ENCODE data around the gene CFAP73.
"Not testable (repeated sequence)": the region's sequence is repeated elsewhere in the genome, so short reads cannot be mapped to it uniquely, and the experiment has no call there.

The CFAP73 gene

DNA sequence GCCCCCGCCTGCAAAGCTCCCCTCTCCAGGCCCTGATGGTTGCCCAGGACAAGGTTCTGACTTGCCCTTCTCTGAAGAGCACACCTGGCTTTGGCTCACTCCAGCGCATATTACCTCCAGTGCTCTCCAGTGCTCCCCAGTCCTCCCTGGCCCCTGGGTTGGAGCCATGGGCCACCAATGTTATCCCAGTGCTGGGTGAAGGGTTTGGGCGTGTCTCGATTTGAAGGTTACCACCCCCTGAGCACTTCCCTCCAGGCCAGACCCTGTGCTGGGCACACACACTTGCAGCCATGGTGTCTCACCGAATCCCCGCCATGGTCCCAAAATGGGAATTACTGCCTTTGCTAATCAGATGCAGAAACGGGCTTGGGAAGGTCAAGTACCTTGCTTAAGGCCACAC is 47.1 kb downstream of the CFAP73 start:
- DNase-seq, result no peak

DNA sequence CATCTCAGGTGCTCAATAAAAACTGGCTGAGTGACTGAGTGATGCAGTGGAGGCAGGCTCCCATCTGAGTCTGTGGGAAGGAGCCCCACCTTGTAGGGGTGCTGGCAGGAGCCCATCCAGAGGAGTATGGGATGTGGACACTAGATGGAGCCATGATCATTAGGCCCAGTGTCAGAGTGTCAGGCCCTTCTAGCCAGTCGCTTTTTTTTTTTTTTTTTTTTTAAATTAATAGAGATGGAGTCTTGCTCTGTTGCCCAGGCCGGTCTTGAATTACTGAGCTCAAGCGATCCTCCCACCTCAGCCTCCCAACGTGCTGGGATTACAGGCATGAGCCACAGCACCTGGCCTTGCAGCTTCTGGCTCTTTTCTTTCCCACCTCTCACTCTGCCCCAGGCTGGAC is 47.5 kb downstream of the CFAP73 start:
- DNase-seq, result peak; percentile 68

DNA sequence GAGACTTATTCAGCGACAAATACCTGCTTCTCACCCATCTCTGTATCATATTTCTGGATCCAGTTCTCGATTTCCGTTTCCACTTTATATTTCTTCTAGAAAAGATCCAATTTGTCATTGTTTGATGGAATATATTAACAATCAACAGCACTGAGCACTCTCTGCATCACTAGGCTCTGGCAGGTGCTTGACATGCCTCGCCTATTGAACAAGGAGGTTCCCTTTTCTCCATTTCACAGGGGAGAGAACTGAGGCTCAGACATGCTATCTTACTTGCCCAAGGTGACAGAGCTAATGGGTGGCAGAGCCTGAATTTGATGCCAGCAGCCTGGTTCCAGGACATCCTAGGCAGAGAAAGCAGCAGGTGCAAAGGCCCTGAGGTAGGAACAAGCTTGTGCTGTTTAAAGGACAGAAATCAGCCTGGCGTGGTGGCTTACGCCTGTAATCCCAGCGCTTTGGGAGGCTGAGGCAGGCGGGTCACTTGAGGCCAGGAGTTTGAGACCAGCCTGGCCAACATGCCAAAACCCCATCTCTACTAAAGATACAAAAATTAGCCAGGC is 48.1 kb downstream of the CFAP73 start:
- no peak for DNase-seq

DNA sequence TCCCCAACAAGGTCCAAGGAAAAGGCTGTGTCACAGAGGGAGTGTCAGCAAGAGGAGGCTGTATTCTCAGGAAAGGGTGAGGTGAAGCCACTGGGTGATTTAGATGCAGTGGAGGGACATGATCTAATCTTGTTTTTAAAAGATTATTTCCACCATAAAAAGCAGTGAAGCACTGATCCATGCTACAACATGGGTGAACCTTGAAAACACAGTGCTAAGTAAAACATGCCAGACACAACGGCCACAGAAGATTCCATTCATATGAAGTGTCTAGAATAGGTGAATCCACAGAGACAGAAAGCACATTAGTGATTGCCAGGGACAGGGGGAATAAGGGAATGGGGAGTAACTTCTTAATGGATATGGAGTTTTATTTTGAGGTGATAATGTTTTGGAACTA is 48.8 kb downstream of the CFAP73 start:
- DNase-seq, result no peak

DNA sequence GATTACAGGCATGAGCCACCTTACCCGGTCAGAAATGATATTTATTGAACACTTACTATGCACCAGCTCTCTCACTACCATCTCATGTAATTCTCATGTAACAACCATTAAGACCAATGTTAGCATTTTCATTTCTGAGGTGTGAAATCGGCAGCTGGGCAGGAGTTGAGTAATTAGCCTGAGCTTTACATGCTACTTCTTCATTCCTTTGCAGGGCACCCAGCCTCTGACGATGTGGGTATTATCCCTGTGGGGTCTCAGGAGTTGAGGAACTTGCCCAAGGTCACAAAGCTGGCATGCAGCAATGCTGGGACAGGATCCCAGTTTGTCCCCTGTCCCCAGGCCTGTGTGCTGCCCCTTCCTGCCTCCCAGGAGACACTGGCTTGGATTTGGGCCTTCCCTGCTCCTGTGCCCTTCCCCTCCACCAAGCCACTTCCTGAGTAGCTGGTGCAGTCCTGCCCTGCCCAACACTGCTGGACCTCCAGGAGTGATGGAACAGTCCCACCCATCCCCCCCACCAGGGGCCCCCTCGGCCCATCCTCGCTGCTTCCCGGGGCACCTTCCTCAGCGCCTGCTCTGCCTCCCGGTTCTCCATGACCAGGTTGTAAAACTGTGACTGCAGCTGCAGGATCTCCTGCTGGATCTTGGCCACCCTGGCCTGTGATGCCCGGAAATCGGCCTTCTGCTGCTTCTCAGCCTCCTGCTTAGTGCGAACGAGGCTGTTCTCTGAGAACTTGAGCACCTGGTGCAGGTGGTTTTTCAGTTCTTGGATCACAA is 50.7 kb downstream of the CFAP73 start:
- DNase-seq, result no peak

DNA sequence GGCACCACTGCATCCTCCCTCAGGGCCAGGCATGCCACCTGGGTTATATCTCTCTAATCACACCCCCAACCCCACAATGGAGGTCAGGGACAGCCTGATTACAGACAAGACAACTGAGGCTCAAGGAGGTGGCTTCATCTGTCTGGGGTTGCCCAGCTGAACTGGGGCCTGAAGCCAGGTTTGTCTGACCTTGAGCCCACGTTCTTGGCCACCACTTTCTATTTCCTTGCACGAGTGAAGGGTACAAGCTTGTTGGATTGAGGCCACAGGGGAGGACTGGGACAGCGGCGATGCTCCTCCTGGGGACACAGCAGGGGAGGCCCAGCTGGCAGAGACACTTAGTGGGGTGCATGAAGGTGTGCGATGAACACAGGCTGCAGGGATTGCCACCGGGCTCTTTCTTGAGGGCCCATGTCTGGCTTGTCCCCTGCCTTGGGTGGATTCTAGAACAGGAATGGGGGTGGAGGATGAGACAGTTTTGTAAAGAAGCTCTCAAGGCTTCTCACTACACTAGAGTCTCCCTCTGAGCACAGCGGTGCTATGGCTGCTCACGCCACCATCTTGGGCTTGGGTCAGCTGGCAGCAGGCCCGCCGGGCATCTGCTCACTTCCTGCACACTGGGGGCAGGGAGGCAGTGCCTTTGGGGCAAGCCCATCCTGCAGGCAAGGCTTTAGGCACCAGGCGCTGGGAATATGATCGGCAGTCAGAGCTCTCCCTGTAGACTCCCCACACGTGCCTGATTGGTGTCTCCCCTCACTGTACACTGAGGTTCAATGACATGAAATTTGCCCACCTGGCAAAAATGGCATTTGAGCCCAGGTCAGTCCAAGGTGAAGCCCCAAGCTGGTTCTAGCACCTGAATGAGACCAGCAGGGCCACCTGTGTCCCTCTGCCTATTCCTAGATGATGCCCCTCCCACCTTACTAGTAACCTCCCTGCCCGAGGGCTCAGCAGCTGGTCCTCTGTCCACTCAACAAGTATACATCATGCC is 52.0 kb downstream of the CFAP73 start:
- DNase-seq, result no peak

DNA sequence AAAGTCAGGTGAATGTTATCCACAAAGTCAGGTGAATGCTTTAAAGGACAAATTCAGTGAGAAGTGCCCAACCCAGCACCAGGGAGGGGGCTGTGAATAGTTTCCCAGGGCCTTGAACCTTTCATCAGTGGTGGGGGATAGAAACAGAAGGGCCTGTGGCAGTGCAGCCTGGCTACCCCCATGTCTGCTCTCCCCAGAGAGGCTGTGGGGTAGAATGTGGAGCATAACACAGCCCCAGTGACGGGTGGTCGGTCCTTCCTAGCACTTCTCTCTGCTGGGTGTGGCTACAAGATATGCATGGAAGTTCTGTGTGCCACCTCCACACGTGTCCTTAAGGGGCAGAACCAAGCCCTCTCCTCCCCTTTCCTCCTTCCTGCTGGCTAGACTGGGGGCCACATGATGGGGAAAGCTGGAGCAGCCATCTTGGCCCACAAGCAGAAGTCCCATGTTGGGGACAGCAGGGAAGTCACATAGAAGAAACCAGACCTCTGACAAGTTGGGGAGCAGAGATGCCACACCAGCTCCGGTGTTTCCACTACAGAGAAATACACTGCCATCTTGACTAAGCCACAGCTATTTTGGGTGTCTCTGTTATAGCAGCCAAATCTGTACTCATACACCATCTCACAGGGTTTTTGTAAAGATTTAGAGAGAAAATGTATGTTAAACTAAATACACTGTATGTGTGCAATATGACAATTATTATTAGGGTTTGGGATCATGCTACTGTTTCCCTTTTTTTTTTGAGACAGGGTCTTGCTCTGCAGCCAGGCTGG is 53.0 kb downstream of the CFAP73 start:
- no peak for DNase-seq

DNA sequence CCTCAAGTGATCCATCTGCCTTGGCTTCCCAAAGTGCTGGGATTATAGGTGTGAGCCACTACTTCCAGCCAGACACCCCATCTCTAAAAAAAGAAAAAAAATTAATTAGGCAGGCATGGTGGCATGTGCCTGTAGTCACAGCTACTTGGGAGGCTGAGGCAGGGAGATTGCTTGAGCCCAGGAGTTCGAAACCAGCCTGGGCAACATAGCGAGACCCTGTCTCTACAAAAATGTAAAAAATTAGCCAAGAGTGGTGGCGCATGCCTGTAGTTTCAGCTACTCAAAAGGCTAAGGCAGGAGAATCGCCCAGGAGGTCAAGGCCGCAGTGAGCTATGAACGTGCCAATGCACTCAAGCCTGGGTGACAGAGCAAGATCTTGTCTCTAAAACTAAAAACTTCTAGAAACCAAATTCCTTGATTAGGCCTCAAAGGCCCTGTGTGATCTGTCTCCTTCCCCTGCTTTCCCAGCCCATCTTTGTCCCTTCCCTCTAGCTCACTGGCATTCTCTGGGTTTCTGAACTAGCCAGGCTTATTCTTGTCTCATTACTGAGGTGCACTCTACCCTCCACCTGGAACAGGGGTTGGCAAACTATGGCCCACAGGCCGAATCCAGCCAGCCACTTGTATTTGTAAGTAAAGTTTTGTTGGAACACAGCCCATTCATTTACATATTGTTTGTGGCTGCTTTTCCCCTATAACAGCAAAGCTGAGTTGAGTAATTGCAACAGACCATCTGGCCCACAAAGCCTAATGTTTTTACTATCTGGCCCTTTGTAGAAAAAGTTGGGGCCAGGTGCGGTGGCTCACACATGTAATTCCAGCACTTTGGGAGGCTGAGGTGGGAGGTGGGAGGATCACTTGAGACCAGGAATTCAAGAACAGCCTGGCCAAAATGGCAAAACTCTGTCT is 54.6 kb downstream of the CFAP73 start:
- DNase-seq, result no peak

DNA sequence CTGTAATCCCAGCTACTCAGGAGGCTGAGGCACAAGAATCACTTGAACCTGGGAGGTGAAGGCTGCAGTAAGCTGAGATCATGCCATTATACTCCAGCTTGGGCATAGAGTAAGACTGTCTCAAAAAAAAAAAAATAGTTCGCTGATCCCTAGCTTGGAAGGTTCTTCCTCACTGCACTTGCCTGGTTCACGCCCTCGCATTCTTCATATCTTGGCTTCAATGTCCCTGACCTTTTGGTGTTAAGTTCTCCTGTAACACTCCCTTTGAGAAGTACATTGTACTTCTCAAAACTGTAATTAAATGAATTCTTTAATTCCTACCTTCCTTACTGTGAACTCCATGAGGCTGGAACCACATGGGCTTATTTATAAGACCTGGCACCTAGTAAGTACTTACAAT is 55.3 kb downstream of the CFAP73 start:
- no peak for DNase-seq

DNA sequence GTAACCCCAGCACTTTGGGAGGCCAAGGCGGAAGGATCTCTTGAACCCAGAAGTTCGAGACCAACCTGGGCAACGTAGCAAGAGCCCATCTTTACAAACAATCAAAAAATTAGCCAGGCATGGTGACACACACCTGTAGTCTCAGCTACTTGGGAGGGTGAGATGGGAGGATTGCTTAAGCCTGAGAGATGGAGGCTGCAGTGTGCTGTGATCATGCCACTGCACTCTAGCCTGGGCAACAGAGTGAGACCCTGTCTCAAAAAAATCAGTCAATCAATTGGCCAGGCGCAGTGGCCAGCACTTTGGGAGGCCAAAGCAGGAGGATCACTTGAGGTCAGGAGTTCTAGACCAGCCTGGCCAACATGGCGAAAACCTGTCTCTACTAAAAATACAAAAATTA is 57.3 kb downstream of the CFAP73 start:
- not testable (repeated sequence) for DNase-seq

DNA sequence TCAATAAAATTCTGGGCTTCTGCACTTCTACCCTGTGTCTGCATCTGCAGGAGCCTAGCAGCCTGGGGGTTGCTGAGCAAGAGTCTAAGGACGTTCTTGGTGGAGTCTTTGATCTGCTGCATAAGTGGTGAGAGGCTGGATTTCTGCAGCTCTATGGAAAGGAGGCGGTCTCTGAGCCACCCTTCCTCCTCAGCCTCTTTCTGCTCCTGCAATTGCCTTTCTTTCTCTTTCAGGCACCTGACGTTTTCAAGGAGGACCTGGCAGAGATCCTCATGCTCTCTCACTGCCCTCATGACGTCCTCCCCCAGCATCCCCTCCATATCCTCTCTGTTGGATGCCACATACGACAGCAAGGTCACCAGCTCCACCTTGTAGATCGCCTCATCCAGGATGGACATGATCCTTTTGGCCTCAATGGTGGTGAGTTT is 58.1 kb downstream of the CFAP73 start:
- DNase-seq, result peak; percentile 29

DNA sequence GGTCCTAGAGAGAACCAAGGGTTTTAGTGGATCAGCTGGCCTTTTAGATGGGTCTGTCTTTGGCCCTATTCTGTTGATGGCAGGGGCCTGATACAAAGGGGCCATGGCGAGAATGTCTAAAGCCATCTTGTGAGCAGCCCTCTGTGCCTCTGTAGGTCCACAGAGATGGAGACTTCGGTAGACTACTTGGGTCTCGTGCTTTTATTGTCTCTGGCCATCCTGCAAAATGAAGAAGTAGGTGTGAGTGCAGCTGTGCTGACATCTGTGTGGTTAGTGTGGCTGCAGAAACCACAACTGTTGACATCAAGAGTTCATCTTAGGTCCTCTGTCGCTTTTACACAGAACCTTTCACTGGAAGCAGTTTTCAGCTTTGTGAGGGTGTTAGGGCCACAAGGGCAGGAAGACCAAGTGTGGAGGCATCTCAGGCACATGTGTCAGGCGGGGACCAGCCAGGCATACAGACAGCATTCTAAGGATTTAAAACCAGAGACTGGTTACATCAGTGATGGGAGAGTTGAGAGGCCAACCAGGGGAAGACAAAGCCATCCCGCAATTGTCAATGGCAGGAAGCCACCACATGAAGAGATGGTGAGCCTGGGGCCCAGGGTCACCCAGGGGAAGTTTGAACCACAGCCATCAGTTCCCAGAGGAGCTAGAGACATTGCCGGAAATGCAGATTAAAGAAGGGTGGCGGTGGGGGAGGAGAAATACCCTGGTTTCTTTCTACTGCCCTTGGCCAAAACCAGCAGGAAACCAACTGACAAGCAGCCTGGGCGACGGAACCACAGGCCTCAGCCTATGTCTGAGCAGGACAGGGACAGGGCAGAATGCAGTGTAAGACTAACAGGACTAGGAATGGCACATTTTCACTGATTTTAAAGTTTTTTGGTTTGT is 58.8 kb downstream of the CFAP73 start:
- peak; percentile 49 for DNase-seq

Data from CD4-positive, alpha-beta T cell treated with Interleukin-6 for 4 hours (primary cell).